Stimulated activated CD8-positive, alpha-beta memory T cell treated with anti-CD3 and anti-CD28 coated beads, Interleukin-7, amount 100 ng/mL, for 1 hour (primary cell): ENCODE data around the gene TBC1D25.

Experiments
- DNase-seq, 2 donors: peaks; one replicate each; pipeline ENCODE4 v3.0.0-alpha.2; 2020; ENCODE audit warnings: low read depth in 2 of 2

The TBC1D25 gene

GRCh38 chrX:48560681-48561080 is 21.2 kb downstream of the TBC1D25 start:
- no peak for DNase-seq

- no peak for DNase-seq
Observed at GRCh38 chrX:48569958-48570357, 30.4 kb downstream of the TBC1D25 start.

GRCh38 chrX:48573690-48574269 is 34.3 kb downstream of the TBC1D25 start:
- no peak for DNase-seq

- peak; percentile 76 to 85 for DNase-seq
Observed at GRCh38 chrX:48574270-48575266, 35.1 kb downstream of the TBC1D25 start, which contains the start of gene RBM3. Gene RBM3 (plus strand): TSS chrX:48574484. CDS start chrX:48575181, 697 bp downstream.

- DNase-seq, result no peak
Observed at GRCh38 chrX:48575642-48576041, 36.1 kb downstream of the TBC1D25 start.

- DNase-seq, result no peak
Observed at GRCh38 chrX:48576108-48576507, 36.6 kb downstream of the TBC1D25 start.

GRCh38 chrX:48578661-48579128 is 39.2 kb downstream of the TBC1D25 start:
- DNase-seq, result no peak

- DNase-seq, result no peak
Observed at GRCh38 chrX:48579259-48579658, 39.7 kb downstream of the TBC1D25 start.

- DNase-seq, result no peak
Observed at GRCh38 chrX:48580662-48581061, 41.1 kb downstream of the TBC1D25 start.

GRCh38 chrX:48584698-48585097 is 45.2 kb downstream of the TBC1D25 start:
- no peak for DNase-seq

GRCh38 chrX:48589482-48590162 is 50.1 kb downstream of the TBC1D25 start:
- DNase-seq, result no peak

GRCh38 chrX:48590203-48591103 is 50.9 kb downstream of the TBC1D25 start:
- DNase-seq, result no peak

GRCh38 chrX:48591255-48591791 is 51.8 kb downstream of the TBC1D25 start:
- no peak for DNase-seq

- no peak for DNase-seq
Observed at GRCh38 chrX:48592971-48593370, 53.5 kb downstream of the TBC1D25 start.

- no peak for DNase-seq
Observed at GRCh38 chrX:48595929-48596328, 56.4 kb downstream of the TBC1D25 start.

GRCh38 chrX:48597353-48598264 is 58.1 kb downstream of the TBC1D25 start, which contains the start of gene WDR13:
Gene WDR13 (plus strand): TSS chrX:48597492. CDS start chrX:48597997, 505 bp downstream.
- DNase-seq, result peak; percentile 77 to 79

- DNase-seq, result no peak
Observed at GRCh38 chrX:48598614-48599013, 59.1 kb downstream of the TBC1D25 start.

- DNase-seq, result no peak
Observed at GRCh38 chrX:48599341-48599740, 59.8 kb downstream of the TBC1D25 start.

- DNase-seq, result no peak
Observed at GRCh38 chrX:48600226-48600625, 60.7 kb downstream of the TBC1D25 start.
